Dermis microvascular lymphatic vessel endothelial cell (primary cell): Measurements from ENCODE around the gene PSG2. TPM values are rescaled to one million over a fixed set of nuclear protein-coding genes. Genes with fewer than 3 reads are reported as not detected.
"Not testable (repeated sequence)": the region's sequence is repeated elsewhere in the genome, so short reads cannot be mapped to it uniquely, and the experiment has no call there.

Experiments used
- DNase-seq, 2 donors: peaks; one replicate each; pipeline versions ENCODE4 v3.0.0 to v3.0.0-alpha.2; 2010; ENCODE audit warnings: low read depth in 2 of 2
- total RNA-seq: library from RNA; depleted of rRNA; stranded (reverse); fragments of >200 nt; gene quantifications from 2 replicates; pipeline ENCODE4 v1.2.1, GENCODE V29; 2014

The PSG2 gene
- total RNA-seq, 1 donor from 2014 or later = not detected

DNA sequence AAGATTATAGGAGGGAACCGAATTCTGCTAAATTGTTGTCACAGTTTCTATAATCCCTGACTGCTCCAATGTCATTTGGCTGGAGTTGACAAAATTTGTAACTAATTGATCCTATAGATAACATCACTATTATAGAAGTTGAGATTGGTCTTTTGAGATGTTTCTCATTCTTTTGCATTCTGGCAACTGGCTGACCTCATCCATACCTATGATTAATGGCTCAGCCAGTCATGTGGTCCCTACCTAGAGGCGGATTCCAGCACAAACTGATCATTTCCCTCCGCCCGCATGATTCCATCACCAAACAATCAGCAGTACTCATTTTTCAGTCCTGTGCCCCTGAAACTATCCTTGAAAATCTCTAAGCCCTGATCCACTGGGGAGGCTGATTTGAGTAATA is 4.2 kb downstream of the PSG2 start:
- DNase-seq = no peak

- DNase-seq = not testable (repeated sequence)
These were observed 4.6 kb downstream of the PSG2 start for GRCh38 chr19:43077881-43078280.

GRCh38 chr19:43062418-43062817 is 20.1 kb downstream of the PSG2 start:
- DNase-seq = not testable (repeated sequence)

DNA sequence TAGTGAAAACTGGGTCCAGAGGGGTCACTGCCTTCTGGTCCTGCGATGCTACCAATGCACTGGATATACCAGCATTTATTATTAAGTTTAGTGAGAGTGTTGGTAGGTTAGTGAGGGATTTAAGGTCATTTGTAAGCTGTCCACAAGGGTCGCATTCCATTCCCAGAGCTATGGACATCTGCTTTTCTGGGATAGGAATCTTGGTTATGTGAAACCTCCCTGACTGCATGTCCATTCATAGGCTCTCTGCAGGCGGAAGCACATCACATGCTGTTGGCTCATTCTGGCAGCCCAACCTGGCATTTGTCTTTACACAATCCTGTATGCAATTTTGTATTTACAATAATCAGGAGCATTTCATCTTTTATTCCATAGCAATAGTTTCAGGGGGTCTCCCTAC is 21.2 kb downstream of the PSG2 start:
- DNase-seq = not testable (repeated sequence)

DNA sequence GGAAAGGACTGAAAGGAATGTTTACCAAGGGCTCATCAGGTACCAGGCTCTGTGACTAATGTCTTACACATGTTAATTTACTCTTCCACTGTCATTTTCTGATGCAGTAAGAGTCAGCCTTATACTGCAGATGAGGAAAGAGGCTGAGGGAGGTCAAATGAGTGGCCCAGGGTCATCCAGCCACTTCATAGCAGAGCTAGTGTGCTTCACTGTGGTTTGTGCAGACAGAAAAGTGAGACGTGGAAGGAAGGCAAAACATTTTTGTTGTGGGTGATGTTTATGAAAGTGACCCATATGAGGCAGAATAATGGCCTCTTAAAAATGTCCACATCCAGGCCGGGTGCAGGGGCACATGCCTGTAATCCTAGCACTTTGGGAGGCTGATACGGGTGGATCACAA is 22.2 kb downstream of the PSG2 start:
- DNase-seq = not testable (repeated sequence)

DNA sequence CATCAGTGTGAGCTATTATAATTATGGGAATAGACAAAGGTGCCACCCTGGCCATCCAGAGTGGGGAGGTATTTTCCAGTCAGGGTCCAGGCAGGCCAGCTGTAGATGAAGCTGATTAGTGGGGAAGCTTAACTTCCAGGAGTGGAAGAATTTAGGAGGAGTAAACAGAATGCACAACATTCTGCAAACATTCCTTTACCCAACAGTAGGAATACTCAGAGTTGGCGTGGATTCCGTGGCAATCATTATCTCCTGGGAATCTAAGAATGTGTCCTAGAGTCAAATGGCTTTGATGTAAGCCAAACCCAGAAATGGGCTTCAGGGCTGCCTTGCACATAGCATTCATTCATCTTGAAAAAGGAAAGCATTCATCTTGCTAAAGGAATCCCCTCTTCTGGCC is 23.0 kb downstream of the PSG2 start:
- not testable (repeated sequence) for DNase-seq

DNA sequence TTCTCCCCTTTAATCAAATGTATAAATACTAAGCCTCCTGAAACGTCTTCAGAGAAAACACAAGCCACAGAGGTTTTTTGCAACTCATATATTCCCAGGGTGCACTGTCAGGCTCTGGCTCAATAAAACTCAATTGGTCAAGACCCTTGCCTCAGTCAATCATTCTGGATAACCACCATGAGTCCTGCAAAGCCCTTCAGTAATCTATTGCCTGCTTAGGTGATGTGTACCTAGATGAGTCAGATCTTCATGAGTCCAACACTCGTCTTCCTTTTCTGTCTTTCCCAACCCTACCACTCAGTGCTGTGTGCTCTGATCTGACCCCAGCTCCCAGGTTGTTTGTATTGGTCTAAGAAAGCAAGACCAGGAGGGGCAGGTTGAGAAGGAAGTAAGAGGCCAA is 24.1 kb downstream of the PSG2 start:
- not testable (repeated sequence) for DNase-seq

DNA sequence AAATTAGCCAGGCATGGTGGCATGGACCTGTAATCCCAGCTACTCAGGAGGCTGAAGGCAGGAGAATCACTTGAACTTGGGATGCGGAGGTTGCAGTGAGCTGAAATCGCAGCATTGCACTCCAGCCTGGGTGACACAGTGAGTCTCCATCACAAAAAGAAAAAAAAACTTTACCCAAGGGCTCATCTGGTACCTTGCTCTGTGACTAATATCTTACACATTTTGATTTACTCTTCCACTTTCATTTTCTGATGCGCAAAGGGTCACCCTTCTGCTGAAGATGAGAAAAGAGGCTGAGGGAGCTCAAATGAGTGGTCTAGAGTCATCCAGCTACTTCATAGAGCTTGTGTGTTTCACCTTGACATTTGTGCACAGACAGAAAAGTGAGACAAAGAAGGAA is 34.5 kb downstream of the PSG2 start:
- not testable (repeated sequence) for DNase-seq

DNA sequence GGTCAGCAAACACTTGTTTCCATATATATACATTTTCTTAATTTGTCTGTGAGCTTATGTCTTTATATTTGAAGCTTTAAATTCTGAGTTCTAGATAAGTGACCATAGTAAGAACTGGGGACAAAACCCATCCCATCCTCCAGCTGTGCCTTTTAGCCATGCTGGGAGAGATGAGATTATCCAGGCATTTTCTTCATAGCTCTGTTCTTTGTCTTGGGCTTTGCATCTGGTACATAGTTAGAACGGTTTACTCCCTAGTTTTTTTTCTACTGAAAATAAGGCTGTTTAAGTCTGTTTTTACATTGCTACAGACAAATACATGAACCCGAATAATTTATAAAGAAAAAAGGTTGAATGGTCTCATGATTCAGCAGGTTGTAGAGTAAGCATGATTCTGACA is 35.9 kb downstream of the PSG2 start:
- DNase-seq = not testable (repeated sequence)

GRCh38 chr19:43043492-43044180 is 38.9 kb downstream of the PSG2 start:
- not testable (repeated sequence) for DNase-seq

GRCh38 chr19:43031645-43032044 is 50.9 kb downstream of the PSG2 start:
- peak in 1 of 2 donors; percentile 33 for DNase-seq

DNA sequence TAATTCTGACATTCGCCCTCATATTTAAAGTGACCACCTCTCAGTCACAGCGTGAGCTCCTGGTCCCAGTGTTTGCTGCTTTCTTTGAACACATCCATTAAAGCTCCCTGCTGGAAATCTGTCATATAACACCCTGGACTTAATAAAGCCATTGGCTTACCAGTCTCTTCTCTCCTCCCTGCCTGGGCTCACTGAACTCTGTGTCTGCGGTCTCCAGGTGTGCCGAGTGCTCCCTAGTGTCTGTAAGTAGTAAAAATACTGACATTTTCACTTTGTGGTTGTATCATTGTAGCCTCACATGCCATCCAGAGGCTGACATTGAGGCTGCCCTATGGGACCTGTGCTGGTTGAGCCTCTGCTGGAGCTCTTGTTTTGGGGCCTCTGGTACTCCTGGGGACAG is 53.6 kb downstream of the PSG2 start:
- DNase-seq = no peak

- DNase-seq = peak in 1 of 2 donors; percentile 2
These were observed 54.5 kb downstream of the PSG2 start for GRCh38 chr19:43027985-43028384.

- not testable (repeated sequence) for DNase-seq
These were observed 55.4 kb downstream of the PSG2 start for GRCh38 chr19:43027061-43027460.

- DNase-seq = not testable (repeated sequence)
These were observed 56.1 kb downstream of the PSG2 start, which contains the start of gene PSG11 for GRCh38 chr19:43026369-43026768. Gene PSG11, minus strand, starts transcription at chr19:43026469. Its CDS starts 97 bp downstream, at chr19:43026372.

- DNase-seq = peak in 1 of 2 donors; percentile 40
These were observed 60.4 kb downstream of the PSG2 start for GRCh38 chr19:43022098-43022497.

GRCh38 chr19:43021629-43022028 is 60.9 kb downstream of the PSG2 start:
- peak in 1 of 2 donors; percentile 43 for DNase-seq

GRCh38 chr19:43019588-43019987 is 62.9 kb downstream of the PSG2 start:
- DNase-seq = peak in 1 of 2 donors; percentile 10

Other genes with a start within 250 kb of the PSG2 start
- gene PSG1, start 203.0 kb downstream of the PSG2 start, total RNA-seq = 0.13 and 0.76 TPM in 2 replicates
- not detected in 2 replicates for gene PSG6, start 164.8 kb downstream of the PSG2 start, total RNA-seq
- gene PSG7, start 145.5 kb downstream of the PSG2 start, total RNA-seq = under 0.01 TPM in 1 of 2 replicates, not detected in the other
- gene PSG11, start 56.2 kb downstream of the PSG2 start, total RNA-seq = 0.13 TPM in 2 replicates
- gene PSG5, start 103.8 kb upstream of the PSG2 start, total RNA-seq = not detected in 2 replicates
- 2.3 TPM in 1 of 2 replicates, not detected in the other for gene PSG4, start 122.9 kb upstream of the PSG2 start, total RNA-seq
- gene PSG9, start 186.8 kb upstream of the PSG2 start, total RNA-seq = 0.13 TPM in 1 of 2 replicates, not detected in the other